Measurements from ENCODE around the gene MRPL54.
"Not testable (repeated sequence)": the region's sequence is repeated elsewhere in the genome, so short reads cannot be mapped to it uniquely, and the experiment has no call there.

The MRPL54 gene

GRCh38 chr19:3809881-3810707 lies 47.6 kb downstream of the MRPL54 start:
- no peaks in the 10 kb centered on the region for H3K9me3 Mint-ChIP-seq
- peaks cover 12% of the 10 kb centered on the region for H3K27me3 Mint-ChIP-seq (ENCODE audit: low read depth)
- H3K36me3 Mint-ChIP-seq (ENCODE audit: low read depth), result no peaks in the 10 kb centered on the region
- no peak overlapping the region for H3K4me3 Mint-ChIP-seq
- peaks cover 5% of the 10 kb centered on the region for H3K4me1 Mint-ChIP-seq
- H3K27ac Mint-ChIP-seq, result no peak overlapping the region
- no peak for TF ChIP-seq CTCF (IDR thresholded peaks at IDR 0.05; ENCODE audit: unreplicated experiment in 3 of 3)

- no peak overlapping the region for H3K27ac Mint-ChIP-seq
- peaks cover 12% of the 10 kb centered on the region for H3K27me3 Mint-ChIP-seq (ENCODE audit: low read depth)
- H3K36me3 Mint-ChIP-seq (ENCODE audit: low read depth), result no peaks in the 10 kb centered on the region
- TF ChIP-seq CTCF (IDR thresholded peaks at IDR 0.05; ENCODE audit: unreplicated experiment in 3 of 3), result no peak
- H3K9me3 Mint-ChIP-seq, result no peaks in the 10 kb centered on the region
- H3K4me3 Mint-ChIP-seq, result no peak overlapping the region
- H3K4me1 Mint-ChIP-seq, result peaks cover 5% of the 10 kb centered on the region
These were observed 48.4 kb downstream of the MRPL54 start for GRCh38 chr19:3810708-3811355.

GRCh38 chr19:3813473-3814392 lies 51.3 kb downstream of the MRPL54 start:
- Mint-ChIP-seq H3K27ac (no peak overlapping the region), H3K4me3 (no peak overlapping the region), H3K27me3 (ENCODE audit: low read depth) (peaks cover 14% of the 10 kb centered on the region), H3K9me3 (no peaks in the 10 kb centered on the region), H3K36me3 (ENCODE audit: low read depth) (no peaks in the 10 kb centered on the region), H3K4me1 (peaks cover 5% of the 10 kb centered on the region)
- TF ChIP-seq CTCF (IDR thresholded peaks at IDR 0.05; ENCODE audit: unreplicated experiment in 3 of 3), result no peak

- peaks cover 10% of the 10 kb centered on the region for H3K27me3 Mint-ChIP-seq (ENCODE audit: low read depth)
- no peak for TF ChIP-seq CTCF (IDR thresholded peaks at IDR 0.05; ENCODE audit: unreplicated experiment in 3 of 3)
- H3K27ac Mint-ChIP-seq, result no peak overlapping the region
- H3K9me3 Mint-ChIP-seq, result no peaks in the 10 kb centered on the region
- no peaks in the 10 kb centered on the region for H3K36me3 Mint-ChIP-seq (ENCODE audit: low read depth)
- H3K4me1 Mint-ChIP-seq, result peaks cover 5% of the 10 kb centered on the region
- no peak overlapping the region for H3K4me3 Mint-ChIP-seq
These were observed 52.2 kb downstream of the MRPL54 start for GRCh38 chr19:3814648-3815047.

GRCh38 chr19:3816148-3816547 lies 53.7 kb downstream of the MRPL54 start:
- H3K9me3 Mint-ChIP-seq; H3K4me3 Mint-ChIP-seq; H3K4me1 Mint-ChIP-seq; H3K27ac Mint-ChIP-seq; H3K36me3 Mint-ChIP-seq (ENCODE audit: low read depth): not testable (repeated sequence)
- peaks cover 10% of the 10 kb centered on the region for H3K27me3 Mint-ChIP-seq (ENCODE audit: low read depth)

Measured in nephron (organoid).